CD4-positive, alpha-beta memory T cell (primary cell): ENCODE measurements around the gene RHOT1. TPM values are rescaled to one million over a fixed set of nuclear protein-coding genes. Genes with fewer than 3 reads are reported as not detected.
"Not testable (repeated sequence)": the region's sequence is repeated elsewhere in the genome, so short reads cannot be mapped to it uniquely, and the experiment has no call there.

ENCODE experiments used
- CTCF ChIA-PET: fragments of 350-600 bp; sonication (Branson Sonifier 250); formaldehyde crosslinking; loops from one replicate; lab custom pipeline; 2021; ENCODE audit warnings: inconsistent platforms; ENCODE audit not compliant: partially characterized antibody; lab: Charles Lee
- POLR2A ChIA-PET: fragments of 350-600 bp; sonication (Branson Sonifier 250); formaldehyde crosslinking; loops from one replicate; lab custom pipeline; 2021; ENCODE audit not compliant: partially characterized antibody; lab: Charles Lee
- DNase-seq, 5 donors: peaks; one replicate each; pipeline versions ENCODE4 v3.0.0 to v3.0.0-alpha.2; 2020 to 2022; ENCODE audit warnings: mixed read lengths in 1 of 5
- H3K27ac ChIP-seq: one replicate; pipeline ENCODE4 v1.7.0; 2013; ENCODE audit warnings: low read depth, low read length
- H3K27me3 ChIP-seq: 2 replicates; pipeline ENCODE4 v1.7.0; 2013; ENCODE audit warnings: mild to moderate bottlenecking, low read length, moderate library complexity; ENCODE audit not compliant: insufficient read depth
- H3K36me3 ChIP-seq: 2 replicates; pipeline ENCODE4 v1.7.0; 2013; ENCODE audit warnings: mild to moderate bottlenecking, low read length, moderate library complexity; ENCODE audit not compliant: insufficient read depth
- H3K4me1 ChIP-seq: 2 replicates; pipeline ENCODE4 v1.7.0; 2013; ENCODE audit warnings: mild to moderate bottlenecking, low read length, moderate library complexity; ENCODE audit not compliant: insufficient read depth
- H3K4me3 ChIP-seq, 2 donors: one replicate each; pipeline ENCODE4 v1.7.0; 2013; ENCODE audit warnings: low read length in 2 of 2, mild to moderate bottlenecking in 1 of 2
- H3K9me3 ChIP-seq, 2 donors: one replicate each; pipeline ENCODE4 v1.7.0; 2013; ENCODE audit warnings: low read length in 2 of 2, control low read depth in 1 of 2; ENCODE audit not compliant: control insufficient read depth in 1 of 2
- H3K27ac Mint-ChIP-seq, 7 donors: one replicate each; pipeline ENCODE4 v1.8.0; 2020 to 2021; ENCODE audit warnings: mixed read lengths in 7 of 7, mild to moderate bottlenecking in 6 of 7, inconsistent platforms in 3 of 7, moderate library complexity in 3 of 7
- H3K27me3 Mint-ChIP-seq, 2 donors: one replicate each; pipeline ENCODE4 v1.8.0; 2020 to 2021; ENCODE audit warnings: mixed read lengths in 2 of 2
- H3K36me3 Mint-ChIP-seq, 2 donors: one replicate each; pipeline ENCODE4 v1.8.0; 2020 to 2021; ENCODE audit warnings: mixed read lengths in 2 of 2, inconsistent platforms in 1 of 2, mild to moderate bottlenecking in 1 of 2
- H3K4me1 Mint-ChIP-seq, 4 donors: one replicate each; pipeline ENCODE4 v1.8.0; 2020 to 2021; ENCODE audit warnings: mixed read lengths in 4 of 4, mild to moderate bottlenecking in 1 of 4
- H3K4me3 Mint-ChIP-seq, 8 donors: one replicate each; pipeline ENCODE4 v1.8.0; 2020 to 2021; ENCODE audit warnings: mixed read lengths in 8 of 8, mild to moderate bottlenecking in 7 of 8, moderate library complexity in 6 of 8, inconsistent platforms in 3 of 8
- H3K9me3 Mint-ChIP-seq, 8 donors: one replicate each; pipeline ENCODE4 v1.8.0; 2020 to 2021; ENCODE audit warnings: mixed read lengths in 8 of 8, mild to moderate bottlenecking in 5 of 8, inconsistent platforms in 3 of 8, moderate library complexity in 1 of 8
- intact Hi-C: fragments of 100-400 bp; cut with micrococcal nuclease; formaldehyde crosslinking; loops from one replicate; pipeline ENCODE4 v1.15.1; 2023
- polyA plus RNA-seq, 2 donors: library from polyadenylated mRNA; unstranded; fragments of 300-500 nt; fragmentation: Illumina TruSeq; gene quantifications; one replicate each; pipeline ENCODE4 v1.2.3, GENCODE V29; 2021
- total RNA-seq, 2 experiments: library from RNA; stranded (reverse); gene quantifications; one replicate each; pipeline ENCODE4 v1.2.3, GENCODE V29; 2021

The RHOT1 gene
- total and polyA plus RNA-seq, 4 experiments from 2014 or later, result 26.9 to 33.9 (median 29.9) TPM

- Mint-ChIP-seq H3K9me3 (peaks cover 0 to 6% (median 5%) of the 10 kb centered on the region in 8 donors), H3K36me3 (peaks cover 34 to 37% of the 10 kb centered on the region in 2 donors), H3K4me3 (no peak overlapping the region)
Observed at GRCh38 chr17:32161506-32162365, 19.4 kb downstream of the RHOT1 start.

GRCh38 chr17:32174889-32175288 is 32.6 kb downstream of the RHOT1 start:
- Histone ChIP-seq H3K27me3 (no peaks in the 10 kb centered on the region), H3K27ac (no peak overlapping the region), H3K36me3 (peaks cover 4% of the 10 kb centered on the region), H3K4me3 (no peak overlapping the region), H3K9me3 (no peaks in the 10 kb centered on the region), H3K4me1 (no peaks in the 10 kb centered on the region)
- H3K27me3 Mint-ChIP-seq, result no peaks in the 10 kb centered on the region
- POLR2A ChIA-PET, result no interaction called here
- DNase-seq, result no peak
- H3K4me1 Mint-ChIP-seq, result no peaks in the 10 kb centered on the region
- no peak overlapping the region for H3K4me3 Mint-ChIP-seq
- CTCF ChIA-PET, result interaction anchor here (0.6 to 1.1 kb wide), 3 partner anchors 11 to 332 kb away, joined by 3 read pairs; no protein-coding TSS in a partner anchor
- peaks cover 35 to 38% of the 10 kb centered on the region in 2 donors for H3K36me3 Mint-ChIP-seq
- intact Hi-C loops, result no loop called here
- no peaks in the 10 kb centered on the region for H3K9me3 Mint-ChIP-seq
- H3K27ac Mint-ChIP-seq, result peak overlapping the region in 1 of 7 donors; percentile 3

More at GRCh38 chr17:32161506-32162365, 19.4 kb downstream of the RHOT1 start:
- DNase-seq, result no peak
- H3K4me3 ChIP-seq, result no peak overlapping the region
- Mint-ChIP-seq H3K27ac (no peak overlapping the region), H3K4me1 (peaks cover 0 to 9% (median 2%) of the 10 kb centered on the region in 4 donors), H3K27me3 (no peaks in the 10 kb centered on the region)
- ChIA-PET POLR2A (no interaction called here), CTCF (no interaction called here)
- peaks cover 19% of the 10 kb centered on the region for H3K36me3 ChIP-seq
- H3K27me3 ChIP-seq, result no peaks in the 10 kb centered on the region
- intact Hi-C loops, result no loop called here
- no peaks in the 10 kb centered on the region for H3K9me3 ChIP-seq
- H3K27ac ChIP-seq, result no peak overlapping the region
- no peaks in the 10 kb centered on the region for H3K4me1 ChIP-seq

DNA sequence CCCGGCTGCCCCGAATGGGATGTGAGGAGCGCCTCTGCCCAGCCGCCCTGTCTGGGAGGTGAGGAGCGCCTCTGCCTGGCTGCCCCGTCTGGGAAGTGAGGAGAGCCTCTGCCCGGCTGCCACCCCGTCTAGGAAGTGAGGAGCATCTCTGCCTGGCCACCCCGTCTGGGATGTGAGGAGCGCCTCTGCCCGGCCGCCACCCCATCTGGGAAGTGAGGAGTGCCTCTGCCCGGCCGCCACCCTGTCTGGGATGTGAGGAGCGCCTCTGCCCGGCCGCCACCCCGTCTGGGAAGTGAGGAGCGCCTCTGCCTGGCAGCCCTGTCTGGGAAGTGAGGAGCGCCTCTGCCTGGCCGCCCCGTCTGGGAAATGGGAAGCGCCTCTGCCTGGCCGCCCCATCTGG is 36.4 kb downstream of the RHOT1 start:
- DNase-seq, H3K27ac ChIP-seq, H3K27me3 ChIP-seq, POLR2A ChIA-PET, H3K27me3 Mint-ChIP-seq, CTCF ChIA-PET, H3K4me1 Mint-ChIP-seq, H3K9me3 ChIP-seq, H3K36me3 ChIP-seq, H3K4me3 ChIP-seq, H3K4me3 Mint-ChIP-seq, H3K27ac Mint-ChIP-seq, H3K9me3 Mint-ChIP-seq, H3K4me1 ChIP-seq, intact Hi-C loops: not testable (repeated sequence)
- H3K36me3 Mint-ChIP-seq, result peaks cover 46 to 52% of the 10 kb centered on the region in 2 donors

DNA sequence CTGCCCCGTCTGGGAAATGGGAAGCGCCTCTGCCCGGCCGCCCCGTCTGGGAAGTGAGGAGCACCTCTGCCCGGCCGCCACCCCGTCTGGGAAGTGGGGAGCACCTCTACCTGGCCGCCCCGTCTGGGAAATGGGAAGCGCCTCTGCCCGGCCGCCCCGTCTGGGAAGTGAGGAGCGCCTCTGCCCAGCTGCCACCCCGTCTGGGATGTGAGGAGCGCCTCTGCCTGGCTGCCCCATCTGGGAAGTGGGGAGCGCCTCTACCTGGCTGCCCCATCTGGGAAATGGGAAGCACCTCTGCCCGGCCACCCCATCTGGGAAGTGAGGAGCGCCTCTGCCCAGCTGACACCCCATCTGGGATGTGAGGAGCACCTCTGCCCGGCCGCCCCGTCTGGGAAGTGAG is 36.8 kb downstream of the RHOT1 start:
- H3K27ac ChIP-seq, H3K4me1 Mint-ChIP-seq, H3K4me1 ChIP-seq, H3K27me3 ChIP-seq, POLR2A ChIA-PET, DNase-seq, H3K36me3 ChIP-seq, H3K4me3 ChIP-seq, H3K27ac Mint-ChIP-seq, intact Hi-C loops, H3K27me3 Mint-ChIP-seq, H3K9me3 Mint-ChIP-seq, H3K4me3 Mint-ChIP-seq, CTCF ChIA-PET, H3K9me3 ChIP-seq: not testable (repeated sequence)
- peaks cover 49 to 55% of the 10 kb centered on the region in 2 donors for H3K36me3 Mint-ChIP-seq

GRCh38 chr17:32179526-32179925 is 37.2 kb downstream of the RHOT1 start:
- POLR2A ChIA-PET, result not testable (repeated sequence)

GRCh38 chr17:32180262-32180661 is 38.0 kb downstream of the RHOT1 start:
- H3K27ac Mint-ChIP-seq, POLR2A ChIA-PET, H3K9me3 ChIP-seq, H3K36me3 ChIP-seq, H3K4me3 Mint-ChIP-seq, DNase-seq, H3K9me3 Mint-ChIP-seq, H3K27me3 ChIP-seq, intact Hi-C loops, H3K4me1 ChIP-seq, H3K4me1 Mint-ChIP-seq, H3K27ac ChIP-seq, H3K4me3 ChIP-seq, H3K27me3 Mint-ChIP-seq: not testable (repeated sequence)
- CTCF ChIA-PET, result interaction anchor here (0.8 kb wide), 1 partner anchor 22 kb away, joined by 5 read pairs; no protein-coding TSS in a partner anchor
- H3K36me3 Mint-ChIP-seq, result peaks cover 43 to 50% of the 10 kb centered on the region in 2 donors

More at GRCh38 chr17:32179526-32179925, 37.2 kb downstream of the RHOT1 start:
- H3K27me3 ChIP-seq, H3K27ac Mint-ChIP-seq, intact Hi-C loops, DNase-seq, H3K9me3 Mint-ChIP-seq, H3K4me3 Mint-ChIP-seq, CTCF ChIA-PET, H3K27me3 Mint-ChIP-seq, H3K4me3 ChIP-seq, H3K27ac ChIP-seq, H3K9me3 ChIP-seq, H3K4me1 Mint-ChIP-seq, H3K4me1 ChIP-seq, H3K36me3 ChIP-seq: not testable (repeated sequence)
- H3K36me3 Mint-ChIP-seq, result peaks cover 50 to 55% of the 10 kb centered on the region in 2 donors

DNA sequence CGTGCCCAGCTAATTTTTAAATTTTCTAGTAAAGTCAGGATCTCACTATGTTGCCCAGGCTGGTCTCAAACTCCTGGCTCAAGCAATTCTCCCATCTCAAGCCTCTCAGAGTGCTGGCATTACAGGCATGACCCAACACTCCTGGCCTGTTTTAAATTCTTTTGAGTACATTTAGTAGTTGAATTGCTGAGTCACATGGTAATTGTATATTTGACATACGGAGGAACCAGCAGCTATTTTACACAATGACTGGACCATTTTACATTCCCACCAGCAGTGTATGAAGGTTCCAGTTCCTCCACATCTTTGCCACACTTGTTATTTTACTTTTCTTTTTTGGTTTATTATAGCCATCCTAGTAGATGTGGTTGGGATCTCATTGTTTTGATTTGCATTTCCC is 43.6 kb downstream of the RHOT1 start:
- ChIA-PET POLR2A (no interaction called here), CTCF (interaction anchor here (0.5 to 1.3 kb wide), 2 partner anchors 11 to 349 kb away, joined by 3 read pairs; no protein-coding TSS in a partner anchor)
- Histone ChIP-seq H3K27me3 (no peaks in the 10 kb centered on the region), H3K4me1 (no peaks in the 10 kb centered on the region), H3K9me3 (no peaks in the 10 kb centered on the region), H3K27ac (no peak overlapping the region), H3K4me3 (no peak overlapping the region), H3K36me3 (no peaks in the 10 kb centered on the region)
- Mint-ChIP-seq H3K4me3 (no peak overlapping the region), H3K9me3 (no peaks in the 10 kb centered on the region), H3K36me3 (peaks cover 25 to 34% of the 10 kb centered on the region in 2 donors), H3K27me3 (no peaks in the 10 kb centered on the region), H3K27ac (no peak overlapping the region), H3K4me1 (no peaks in the 10 kb centered on the region)
- no peak for DNase-seq
- intact Hi-C loops, result no loop called here
